K562 (cell line): ENCODE data around the gene IRF1. TPM values are rescaled to one million over a fixed set of nuclear protein-coding genes. Genes with fewer than 3 reads are reported as not detected.

Experiments
- BRD4 ChIP-seq: fragments of 200-600 bp; sonication (generic); IDR thresholded peaks from 2 replicates; pipeline ENCODE4 v1.6.1; 2017; ENCODE audit warnings: inconsistent platforms
- CCNT2 ChIP-seq: IDR thresholded peaks from 2 replicates; pipeline ENCODE4 v1.6.1; 2011; ENCODE audit warnings: borderline replicate concordance, low read depth, mild to moderate bottlenecking, moderate library complexity, mixed read lengths, low read length; ENCODE audit not compliant: insufficient read length; ENCODE audit errors: extremely low read depth
- COPS2 ChIP-seq: fragments of 450-650 bp; conservative IDR thresholded peaks from 2 replicates; pipeline ENCODE4 v1.6.1; 2016; ENCODE audit warnings: mild to moderate bottlenecking, moderate library complexity
- E2F3 ChIP-seq: fragments of 250-450 bp; sonication (Bioruptor Pico); IDR thresholded peaks from 2 replicates; pipeline ENCODE4 v1.4.0; 2020; ENCODE audit warnings: mild to moderate bottlenecking
- E2F6 ChIP-seq, 2 experiments: IDR thresholded peaks; 2 replicates each; pipeline ENCODE4 v1.6.1; 2011; ENCODE audit warnings: borderline replicate concordance in 1 of 2, control low read depth in 1 of 2, low read depth in 1 of 2, low read length in 1 of 2, mild to moderate bottlenecking in 1 of 2, mixed read lengths in 1 of 2, moderate library complexity in 1 of 2; ENCODE audit not compliant: insufficient read depth in 1 of 2, insufficient read length in 1 of 2, poor library complexity in 1 of 2, severe bottlenecking in 1 of 2; ENCODE audit errors: extremely low read depth in 1 of 2
- EGR1 ChIP-seq: fragments of 450-650 bp; conservative IDR thresholded peaks from 2 replicates; pipeline ENCODE4 v1.6.1; 2017; ENCODE audit warnings: mild to moderate bottlenecking
- FOXK2 ChIP-seq, 2 experiments: fragments of 450-650 bp; IDR thresholded peaks in 1 of 2; conservative IDR thresholded peaks in 1 of 2; 2 replicates each; pipeline ENCODE4 v1.6.1; 2016; ENCODE audit warnings: low read depth in 2 of 2, mild to moderate bottlenecking in 1 of 2
- ID3 ChIP-seq, 2 experiments: fragments of 250-450 bp in 1 of 2; fragments of 450-650 bp in 1 of 2; sonication (Bioruptor Pico) in 1 of 2; IDR thresholded peaks; 2 replicates each; pipeline versions ENCODE4 v1.6.1 to v1.8.0; 2016 to 2021; ENCODE audit warnings: mild to moderate bottlenecking in 2 of 2, moderate library complexity in 2 of 2, missing compliant biosample characterization in 1 of 2, missing genetic modification characterization in 1 of 2
- ILK ChIP-seq: fragments of 450-650 bp; IDR thresholded peaks from 2 replicates; pipeline ENCODE4 v1.6.1; 2016; ENCODE audit warnings: missing genetic modification characterization, low read depth, mild to moderate bottlenecking, missing compliant biosample characterization, moderate library complexity, borderline replicate concordance
- SIRT6 ChIP-seq: IDR thresholded peaks from one replicate; pipeline ENCODE4 v1.6.1; 2012; ENCODE audit warnings: low read depth, mild to moderate bottlenecking, control low read depth, inconsistent platforms, low read length, moderate library complexity
- TAF15 ChIP-seq: fragments of 200-400 bp; formaldehyde crosslinking; IDR thresholded peaks from 2 replicates; pipeline ENCODE4 v1.6.1; 2017; ENCODE audit warnings: mild to moderate bottlenecking, low read depth, low read length, moderate library complexity
- XRCC5 ChIP-seq: fragments of 200-400 bp; formaldehyde crosslinking; IDR thresholded peaks from 2 replicates; pipeline ENCODE4 v1.6.1; 2017; ENCODE audit warnings: low read depth, mild to moderate bottlenecking, low read length
- ZNF512 ChIP-seq: IDR thresholded peaks from 2 replicates; pipeline ENCODE4 v1.6.1; 2016; ENCODE audit warnings: missing genetic modification characterization, missing compliant biosample characterization
- ZNF75A ChIP-seq: fragments of 450-650 bp; formaldehyde crosslinking; IDR thresholded peaks from 2 replicates; pipeline ENCODE4 v1.4.0; 2020; ENCODE audit warnings: mild to moderate bottlenecking
- polyA plus RNA-seq, 8 experiments: library from polyadenylated mRNA; depleted of rRNA in 4 of 8; stranded (reverse) in 5 of 8; unstranded in 3 of 8; fragments of >200 nt; fragmentation: Nextera tagmentation in 2 of 8; fragmentation: Illumina TruSeq in 1 of 8; extraction: Ambion mirVana in 2 of 8; extraction: Trizol in 1 of 8; gene quantifications; 2 replicates each; pipeline versions ENCODE4 v1.2.1 to v1.2.3, GENCODE V29; 2011 to 2014; ENCODE audit warnings: inconsistent platforms in 1 of 8, missing spikeins in 1 of 8
- total RNA-seq, 7 experiments: library from RNA; depleted of rRNA in 6 of 7; stranded (reverse); fragments of >200 nt in 6 of 7; fragmentation: Illumina TruSeq in 2 of 7; extraction: Trizol in 2 of 7; gene quantifications; 2 replicates each; pipeline versions ENCODE4 v1.2.1 to v1.2.3, GENCODE V29; 2011 to 2021; ENCODE audit warnings: low replicate concordance in 1 of 7
- TF ChIP-seq, protein P1 (sequence below): IDR thresholded peaks from 2 replicates; pipeline ENCODE4 v1.6.1; 2011; ENCODE audit warnings: borderline replicate concordance, low read depth, mild to moderate bottlenecking, moderate library complexity, low read length; ENCODE audit not compliant: insufficient read depth, poor library complexity, severe bottlenecking
- TF ChIP-seq, protein P2 (sequence below), 2 experiments: IDR thresholded peaks in 1 of 2; conservative IDR thresholded peaks in 1 of 2; 2 replicates each; pipeline ENCODE4 v1.6.1; 2016; ENCODE audit warnings: low read depth in 2 of 2, mild to moderate bottlenecking in 1 of 2, missing compliant biosample characterization in 1 of 2, missing genetic modification characterization in 1 of 2, moderate library complexity in 1 of 2

Gene IRF1
- total and polyA plus RNA-seq, 9 of the 15 experiments (the other 6 are each of a cell fraction or from before 2014, with no cell fraction given) = 1.1 to 12.3 (median 5.9) TPM

GRCh38 chr5:132496631-132497487, 6.3 kb upstream of the IRF1 start (continued):
- TF ChIP-seq E2F6 (IDR thresholded peaks at IDR 0.05; ENCODE audit: borderline replicate concordance in 1 of 2, extremely low read depth in 1 of 2, insufficient read depth in 1 of 2, insufficient read length in 1 of 2, low read depth in 1 of 2, low read length in 1 of 2, poor library complexity in 1 of 2, severe bottlenecking in 1 of 2) (peak in 1 of 2 experiments; percentile 32), ZNF75A (CRISPR knock-in tag) (no peak), ID3 (CRISPR knock-in tag; IDR thresholded peaks at IDR 0.05) (no peak), ID3 (tag; IDR thresholded peaks at IDR 0.05) (peak; percentile 37; the same call in 1 of the 2 replicates), FOXK2 (conservative IDR thresholded peaks at IDR 0.05 in 1 of 2, IDR thresholded peaks at IDR 0.05 in 1 of 2; ENCODE audit: low read depth in 2 of 2) (peak; percentile 39 to 50; a peak in 2 of 4 replicates), EGR1 (no peak), TAF15 (no peak), ZNF512 (tag) (no peak), CCNT2 (peak; percentile 49), COPS2 (no peak), BRD4 (no peak), ILK (tag) (no peak), XRCC5 (peak; percentile 64; the same call in 1 of the 2 replicates), SIRT6 (no peak), E2F3 (CRISPR knock-in tag) (no peak)
- TF ChIP-seq, protein P1, sequence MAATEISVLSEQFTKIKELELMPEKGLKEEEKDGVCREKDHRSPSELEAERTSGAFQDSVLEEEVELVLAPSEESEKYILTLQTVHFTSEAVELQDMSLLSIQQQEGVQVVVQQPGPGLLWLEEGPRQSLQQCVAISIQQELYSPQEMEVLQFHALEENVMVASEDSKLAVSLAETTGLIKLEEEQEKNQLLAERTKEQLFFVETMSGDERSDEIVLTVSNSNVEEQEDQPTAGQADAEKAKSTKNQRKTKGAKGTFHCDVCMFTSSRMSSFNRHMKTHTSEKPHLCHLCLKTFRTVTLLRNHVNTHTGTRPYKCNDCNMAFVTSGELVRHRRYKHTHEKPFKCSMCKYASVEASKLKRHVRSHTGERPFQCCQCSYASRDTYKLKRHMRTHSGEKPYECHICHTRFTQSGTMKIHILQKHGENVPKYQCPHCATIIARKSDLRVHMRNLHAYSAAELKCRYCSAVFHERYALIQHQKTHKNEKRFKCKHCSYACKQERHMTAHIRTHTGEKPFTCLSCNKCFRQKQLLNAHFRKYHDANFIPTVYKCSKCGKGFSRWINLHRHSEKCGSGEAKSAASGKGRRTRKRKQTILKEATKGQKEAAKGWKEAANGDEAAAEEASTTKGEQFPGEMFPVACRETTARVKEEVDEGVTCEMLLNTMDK = no peak
- TF ChIP-seq, protein P2, sequence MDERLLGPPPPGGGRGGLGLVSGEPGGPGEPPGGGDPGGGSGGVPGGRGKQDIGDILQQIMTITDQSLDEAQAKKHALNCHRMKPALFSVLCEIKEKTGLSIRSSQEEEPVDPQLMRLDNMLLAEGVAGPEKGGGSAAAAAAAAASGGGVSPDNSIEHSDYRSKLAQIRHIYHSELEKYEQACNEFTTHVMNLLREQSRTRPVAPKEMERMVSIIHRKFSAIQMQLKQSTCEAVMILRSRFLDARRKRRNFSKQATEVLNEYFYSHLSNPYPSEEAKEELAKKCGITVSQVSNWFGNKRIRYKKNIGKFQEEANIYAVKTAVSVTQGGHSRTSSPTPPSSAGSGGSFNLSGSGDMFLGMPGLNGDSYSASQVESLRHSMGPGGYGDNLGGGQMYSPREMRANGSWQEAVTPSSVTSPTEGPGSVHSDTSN (CRISPR knock-in tag; IDR thresholded peaks at IDR 0.05; ENCODE audit: low read depth) = no peak
- TF ChIP-seq, protein P2 (tag; conservative IDR thresholded peaks at IDR 0.05; ENCODE audit: low read depth) = no peak
